H1 (cell line): ENCODE measurements around the gene USH1G. TPM values are rescaled to one million over a fixed set of nuclear protein-coding genes. Genes with fewer than 3 reads are reported as not detected.

Source experiments
- CTCF ChIP-seq, 3 experiments: IDR thresholded peaks; 1 replicate in 2 of 3; 2 replicates in 1 of 3; pipeline versions ENCODE4 v1.5.1 to v1.6.1; 2011; ENCODE audit warnings: low read length in 3 of 3, mild to moderate bottlenecking in 3 of 3, inconsistent platforms in 2 of 3, low read depth in 1 of 3, moderate library complexity in 1 of 3; ENCODE audit not compliant: insufficient read depth in 1 of 3; ENCODE audit errors: control extremely low read depth in 1 of 3
- SIRT6 ChIP-seq: IDR thresholded peaks from one replicate; pipeline ENCODE4 v1.7.1; 2012; ENCODE audit warnings: low read length, inconsistent platforms
- polyA plus RNA-seq, 7 experiments: library from polyadenylated mRNA; depleted of rRNA in 3 of 7; stranded (reverse) in 5 of 7; unstranded in 2 of 7; fragments of >200 nt in 5 of 7; fragments of 200-250 nt in 2 of 7; gene quantifications; 1 replicate in 5 of 7; 2 replicates in 1 of 7; 4 replicates in 1 of 7; pipeline versions ENCODE4 v1.2.1 to v1.2.3, GENCODE V29; 2011 to 2013; ENCODE audit warnings: missing spikeins in 2 of 7, mixed read lengths in 2 of 7
- total RNA-seq: library from RNA; stranded (reverse); fragmentation: NEBNext Ultra II Directional; extraction: Animal tissue kit (Norgen Biotek cat#: 25700); gene quantifications from 2 replicates; pipeline ENCODE4 v1.2.1, GENCODE V29; 2021

Gene USH1G
- total and polyA plus RNA-seq, 2 of the 8 experiments (the other 6 are each of a cell fraction or from before 2014, with no cell fraction given) = 1.6 to 4.3 TPM

- TF ChIP-seq CTCF (IDR thresholded peaks at IDR 0.05; ENCODE audit: control extremely low read depth in 1 of 3, insufficient read depth in 1 of 3, low read depth in 1 of 3, low read length in 3 of 3) (no peak), SIRT6 (no peak)
- TF ChIP-seq, all 59 proteins: peak for 0
Observed at GRCh38 chr17:74868251-74868907, 54.7 kb downstream of the USH1G start (continued).
